Muscle of leg (tissue), 11 donors: Measurements from ENCODE around the gene EIF1AD. TPM values are rescaled to one million over a fixed set of nuclear protein-coding genes. Genes with fewer than 3 reads are reported as not detected.
"Not testable (repeated sequence)": the region's sequence is repeated elsewhere in the genome, so short reads cannot be mapped to it uniquely, and the experiment has no call there.

Experiments used
- DNase-seq: peaks from one replicate; pipeline ENCODE4 v3.0.0; 2013
- H3K27ac ChIP-seq: one replicate; pipeline ENCODE4 v1.5.1; 2013; ENCODE audit warnings: mild to moderate bottlenecking, low read length, control low read depth
- H3K27me3 ChIP-seq: one replicate; pipeline ENCODE4 v1.6.1; 2013; ENCODE audit warnings: low read length; ENCODE audit not compliant: control insufficient read depth, insufficient read depth
- H3K36me3 ChIP-seq: one replicate; pipeline ENCODE4 v1.6.1; 2013; ENCODE audit warnings: low read length; ENCODE audit not compliant: control insufficient read depth, insufficient read depth
- H3K4me1 ChIP-seq: one replicate; pipeline ENCODE4 v1.6.1; 2013; ENCODE audit warnings: low read length; ENCODE audit not compliant: control insufficient read depth, insufficient read depth
- H3K4me3 ChIP-seq: one replicate; pipeline ENCODE4 v1.5.1; 2013; ENCODE audit warnings: low read length, control low read depth
- H3K9me3 ChIP-seq: replicated peaks from 2 replicates; pipeline ENCODE4 v1.6.1; 2013; ENCODE audit warnings: low read depth, low read length; ENCODE audit not compliant: control insufficient read depth
- WGBS: methylation state at CpG from one replicate; pipeline ENCODE4 v1.1.5; 2013; ENCODE audit warnings: missing lambda C conversion rate; ENCODE audit not compliant: insufficient coverage; 5-methylcytosine and 5-hydroxymethylcytosine counted together
- polyA plus RNA-seq, 8 donors: library from polyadenylated mRNA; unstranded; fragments of 120-200 nt; gene quantifications; one replicate each; pipeline versions ENCODE4 v1.2.1 to v1.2.3, GENCODE V29; 2013; ENCODE audit warnings: inconsistent platforms in 1 of 8, low replicate concordance in 1 of 8; ENCODE audit not compliant: insufficient read length in 8 of 8, insufficient read depth in 1 of 8
- total RNA-seq: library from RNA; stranded (reverse); fragments of 120-200 nt; gene quantifications from one replicate; pipeline ENCODE4 v1.2.4, GENCODE V29; 2013

EIF1AD gene
- total and polyA plus RNA-seq, 9 donors, result 15.9 to 26.0 (median 19.2) TPM

- no peak for DNase-seq
- Histone ChIP-seq H3K4me1 (peaks cover 4% of the 10 kb centered on the region), H3K27ac (no peak overlapping the region), H3K27me3 (peaks cover 12% of the 10 kb centered on the region), H3K4me3 (no peak overlapping the region), H3K9me3 (no peaks in the 10 kb centered on the region), H3K36me3 (no peaks in the 10 kb centered on the region)
- 96% methylated on average over 80 of the region's 88 CpGs for WGBS
Observed at GRCh38 chr11:66042996-66043906, 41.3 kb upstream of the EIF1AD start.

- H3K27ac ChIP-seq, result no peak overlapping the region
- H3K9me3 ChIP-seq, result no peaks in the 10 kb centered on the region
- 96% methylated on average over 80 of the region's 81 CpGs for WGBS
- H3K27me3 ChIP-seq, result peaks cover 7% of the 10 kb centered on the region
- H3K36me3 ChIP-seq, result no peaks in the 10 kb centered on the region
- H3K4me1 ChIP-seq, result peaks cover 4% of the 10 kb centered on the region
- H3K4me3 ChIP-seq, result no peak overlapping the region
- no peak for DNase-seq
Observed at GRCh38 chr11:66042227-66042995, 40.5 kb upstream of the EIF1AD start.

GRCh38 chr11:66039765-66040164 is 37.8 kb upstream of the EIF1AD start:
- H3K27me3 ChIP-seq, result peaks cover 2% of the 10 kb centered on the region
- no peaks in the 10 kb centered on the region for H3K36me3 ChIP-seq
- DNase-seq, result no peak
- no peak overlapping the region for H3K27ac ChIP-seq
- H3K4me3 ChIP-seq, result no peak overlapping the region
- 92% methylated on average over 2 of the region's 3 CpGs for WGBS
- H3K9me3 ChIP-seq, result no peaks in the 10 kb centered on the region
- H3K4me1 ChIP-seq, result no peaks in the 10 kb centered on the region

- no CpG with 5 or more reads among the region's 3 CpGs for WGBS
- H3K4me1 ChIP-seq, result no peaks in the 10 kb centered on the region
- no peak for DNase-seq
- H3K4me3 ChIP-seq, result no peak overlapping the region
- no peaks in the 10 kb centered on the region for H3K36me3 ChIP-seq
- H3K27ac ChIP-seq, result no peak overlapping the region
- H3K9me3 ChIP-seq, result no peaks in the 10 kb centered on the region
- peaks cover 5% of the 10 kb centered on the region for H3K27me3 ChIP-seq
Observed at GRCh38 chr11:66037327-66037726, 35.4 kb upstream of the EIF1AD start.

- Histone ChIP-seq H3K9me3 (no peaks in the 10 kb centered on the region), H3K27me3 (peaks cover 5% of the 10 kb centered on the region), H3K27ac (no peak overlapping the region), H3K4me3 (no peak overlapping the region), H3K4me1 (no peaks in the 10 kb centered on the region), H3K36me3 (no peaks in the 10 kb centered on the region)
- 75% methylated on average over 2 of the region's 5 CpGs for WGBS
- DNase-seq, result no peak
Observed at GRCh38 chr11:66036334-66036710, 34.4 kb upstream of the EIF1AD start.

- Histone ChIP-seq H3K27ac (no peak overlapping the region), H3K27me3 (peaks cover 5% of the 10 kb centered on the region), H3K36me3 (no peaks in the 10 kb centered on the region), H3K4me1 (no peaks in the 10 kb centered on the region), H3K9me3 (no peaks in the 10 kb centered on the region), H3K4me3 (no peak overlapping the region)
- WGBS, result 74% methylated on average over 7 of the region's 9 CpGs
- DNase-seq, result no peak
Observed at GRCh38 chr11:66035653-66036333, 33.8 kb upstream of the EIF1AD start.

GRCh38 chr11:66032957-66033735 is 31.2 kb upstream of the EIF1AD start:
- WGBS, result 86% methylated on average over 2 of the region's 8 CpGs
- Histone ChIP-seq H3K9me3 (no peaks in the 10 kb centered on the region), H3K4me1 (no peaks in the 10 kb centered on the region), H3K4me3 (no peak overlapping the region), H3K27me3 (peaks cover 5% of the 10 kb centered on the region), H3K27ac (no peak overlapping the region), H3K36me3 (no peaks in the 10 kb centered on the region)
- DNase-seq, result no peak

GRCh38 chr11:66026017-66026529 is 24.1 kb upstream of the EIF1AD start, which contains the start of gene CATSPER1:
CATSPER1 (minus strand) TSS chr11:66026479; CDS start chr11:66026379, 100 bp downstream.
- Histone ChIP-seq H3K27me3 (peaks cover 12% of the 10 kb centered on the region), H3K36me3 (no peaks in the 10 kb centered on the region), H3K9me3 (no peaks in the 10 kb centered on the region), H3K4me3 (no peak within 1 kb of the TSS), H3K4me1 (peaks cover 7% of the 10 kb centered on the region), H3K27ac (no peak within 1 kb of the TSS)
- 85% methylated on average over 18 of the region's 18 CpGs for WGBS
- no peak for DNase-seq

GRCh38 chr11:66023186-66023440 is 21.2 kb upstream of the EIF1AD start:
- DNase-seq, H3K36me3 ChIP-seq: not testable (repeated sequence)
- 88% methylated on average over 4 of the region's 5 CpGs for WGBS

More at GRCh38 chr11:66023186-66023440, 21.2 kb upstream of the EIF1AD start:
- H3K9me3 ChIP-seq, H3K27ac ChIP-seq, H3K4me1 ChIP-seq, H3K4me3 ChIP-seq: not testable (repeated sequence)
- peaks cover 12% of the 10 kb centered on the region for H3K27me3 ChIP-seq
